NCI-H510A (cell line): ENCODE results near the gene RAB25.

Source experiments
- DNase-seq: peaks from one replicate; lab custom pipeline; 2025; lab: John Stamatoyannopoulos, UW

Gene RAB25

GRCh38 chr1:156079762-156080161 lies 18.8 kb downstream of the RAB25 start:
- DNase-seq = no peak

DNA sequence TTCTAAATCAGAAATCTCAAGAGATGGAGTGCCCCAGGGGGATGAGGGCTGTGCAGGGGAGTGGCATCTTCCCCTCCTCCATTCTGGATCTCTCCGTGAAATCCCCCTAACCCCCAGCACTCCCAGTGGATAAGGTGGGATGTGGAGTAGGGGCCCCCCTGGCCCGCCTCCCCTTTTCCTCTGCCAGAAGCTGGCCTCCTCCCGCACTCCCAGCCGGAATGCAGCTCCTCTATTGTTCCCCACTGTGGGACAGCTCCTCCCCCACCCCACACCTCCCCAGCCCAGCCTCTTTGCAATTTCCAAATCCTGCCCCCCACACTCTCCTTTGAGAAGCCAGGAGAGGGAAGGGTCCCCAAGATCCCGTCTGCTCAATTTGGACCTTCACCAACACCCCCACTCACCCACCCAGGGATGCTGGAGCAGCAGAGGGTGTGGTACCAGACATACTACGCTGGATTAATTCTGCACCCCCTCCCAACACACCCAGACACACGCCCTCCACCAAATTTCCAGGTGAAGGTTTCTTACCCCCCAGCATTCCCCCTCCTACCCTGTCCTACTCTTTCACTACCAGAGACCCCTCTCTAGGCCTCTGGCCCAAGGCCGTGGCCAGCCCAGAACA lies 19.4 kb downstream of the RAB25 start:
- no peak for DNase-seq

- no peak for DNase-seq
These were observed 19.9 kb downstream of the RAB25 start for GRCh38 chr1:156080863-156081179.

- no peak for DNase-seq
These were observed 20.4 kb downstream of the RAB25 start for GRCh38 chr1:156081180-156081916.

- no peak for DNase-seq
These were observed 21.0 kb downstream of the RAB25 start for GRCh38 chr1:156081917-156082308.

- DNase-seq = peak; percentile 79
These were observed 21.5 kb downstream of the RAB25 start, which contains the start of gene MEX3A for GRCh38 chr1:156082309-156083091. Gene MEX3A, minus strand, starts transcription at chr1:156082465. Its CDS starts 467 bp downstream, at chr1:156081998.

GRCh38 chr1:156083800-156084790 lies 23.1 kb downstream of the RAB25 start:
- no peak for DNase-seq

DNA sequence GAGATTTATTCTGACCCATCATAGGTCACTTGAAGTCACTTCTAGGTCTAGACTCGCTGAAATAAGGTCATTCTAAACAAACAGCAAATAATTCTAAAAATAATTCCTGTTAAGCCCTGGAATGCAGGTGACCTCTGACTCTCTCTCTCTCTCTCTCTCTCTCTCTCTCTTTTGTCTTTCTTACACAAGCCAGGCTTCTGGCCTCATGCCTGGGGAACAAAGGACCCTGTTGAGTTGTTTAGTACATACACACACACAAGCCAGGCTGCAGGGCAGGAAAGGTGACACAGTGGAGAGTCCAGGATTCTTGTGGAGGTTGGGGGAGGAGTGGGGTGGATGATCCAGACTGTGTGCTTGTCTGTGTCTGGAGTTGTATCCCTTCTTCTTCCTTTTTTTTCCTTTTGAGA lies 25.3 kb downstream of the RAB25 start:
- DNase-seq = no peak

DNA sequence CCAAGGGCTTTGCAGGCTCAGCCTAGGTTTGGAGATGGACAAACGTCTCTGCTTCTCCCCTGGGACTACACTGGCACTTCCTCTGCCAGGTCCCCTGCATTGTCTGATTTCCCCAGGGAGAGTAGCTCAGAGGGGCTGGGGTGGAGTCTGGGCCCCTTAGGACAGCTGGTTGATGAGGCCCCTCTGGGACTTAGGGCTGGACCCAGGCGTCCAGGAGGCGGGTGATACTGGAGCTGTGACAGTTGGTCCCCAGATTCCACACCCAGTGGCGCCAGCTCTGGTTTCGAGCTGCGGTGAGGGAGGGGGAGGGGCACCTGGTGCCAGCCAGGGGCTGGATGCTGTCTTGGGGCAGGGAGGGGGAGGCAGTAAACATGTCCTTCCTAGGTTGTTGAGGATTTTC lies 28.7 kb downstream of the RAB25 start:
- DNase-seq = no peak

DNA sequence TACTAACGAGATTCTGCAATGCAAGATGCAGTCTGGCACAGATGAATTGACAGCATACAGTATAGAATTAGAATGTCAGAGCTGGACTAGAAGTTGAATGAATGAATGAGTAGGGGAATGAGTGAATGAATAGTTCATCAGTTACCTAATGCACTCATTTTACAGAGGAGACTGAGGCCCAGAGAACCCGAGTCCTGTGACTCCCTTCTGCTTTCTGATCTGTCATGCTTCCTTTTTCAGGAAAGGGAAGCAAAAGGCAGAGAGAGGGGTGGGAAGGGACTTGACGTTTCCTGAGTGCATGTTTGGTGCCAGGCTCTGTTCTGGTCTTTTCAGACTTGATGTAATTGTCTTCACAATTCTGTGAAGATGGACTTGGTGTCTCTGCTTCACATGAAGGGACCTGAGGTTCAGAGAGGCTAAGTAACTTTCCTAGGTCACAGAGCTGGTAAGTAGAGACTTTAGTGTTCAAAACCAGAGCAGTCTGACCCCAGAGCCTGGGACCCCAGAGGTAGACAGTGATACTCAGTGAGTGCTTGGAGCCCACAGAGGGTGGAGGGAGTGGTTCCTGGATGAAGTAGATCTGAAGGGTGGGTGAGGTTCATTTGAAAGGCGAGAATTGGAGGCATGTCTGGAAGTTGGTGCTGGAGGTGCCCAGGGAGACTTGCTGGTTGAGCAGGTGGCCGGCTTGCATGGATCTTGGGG lies 29.3 kb downstream of the RAB25 start:
- DNase-seq = no peak

GRCh38 chr1:156090840-156091188 lies 29.9 kb downstream of the RAB25 start:
- peak; percentile 88 for DNase-seq

DNA sequence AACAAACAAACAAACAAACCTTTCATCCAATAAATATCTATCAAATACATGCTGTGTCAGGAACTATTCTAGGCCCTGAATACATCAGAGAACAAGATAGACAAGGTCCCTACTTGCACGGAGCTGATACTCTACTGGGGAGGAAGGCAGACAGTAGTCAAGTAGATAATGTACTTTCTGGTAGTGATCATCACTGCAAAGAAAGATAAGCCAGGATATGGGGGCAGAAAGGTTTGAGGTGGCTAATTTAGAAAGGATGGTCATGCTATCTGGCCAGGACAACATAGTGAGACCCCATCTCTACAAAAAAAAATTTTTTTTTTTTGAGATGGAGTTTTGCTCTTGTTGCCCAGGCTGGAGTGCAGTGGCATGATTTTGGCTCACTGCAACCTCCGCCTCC lies 30.6 kb downstream of the RAB25 start:
- no peak for DNase-seq

GRCh38 chr1:156095906-156096508 lies 35.0 kb downstream of the RAB25 start:
- DNase-seq = no peak

- DNase-seq = peak; percentile 67
These were observed 35.9 kb downstream of the RAB25 start for GRCh38 chr1:156096640-156097391.

DNA sequence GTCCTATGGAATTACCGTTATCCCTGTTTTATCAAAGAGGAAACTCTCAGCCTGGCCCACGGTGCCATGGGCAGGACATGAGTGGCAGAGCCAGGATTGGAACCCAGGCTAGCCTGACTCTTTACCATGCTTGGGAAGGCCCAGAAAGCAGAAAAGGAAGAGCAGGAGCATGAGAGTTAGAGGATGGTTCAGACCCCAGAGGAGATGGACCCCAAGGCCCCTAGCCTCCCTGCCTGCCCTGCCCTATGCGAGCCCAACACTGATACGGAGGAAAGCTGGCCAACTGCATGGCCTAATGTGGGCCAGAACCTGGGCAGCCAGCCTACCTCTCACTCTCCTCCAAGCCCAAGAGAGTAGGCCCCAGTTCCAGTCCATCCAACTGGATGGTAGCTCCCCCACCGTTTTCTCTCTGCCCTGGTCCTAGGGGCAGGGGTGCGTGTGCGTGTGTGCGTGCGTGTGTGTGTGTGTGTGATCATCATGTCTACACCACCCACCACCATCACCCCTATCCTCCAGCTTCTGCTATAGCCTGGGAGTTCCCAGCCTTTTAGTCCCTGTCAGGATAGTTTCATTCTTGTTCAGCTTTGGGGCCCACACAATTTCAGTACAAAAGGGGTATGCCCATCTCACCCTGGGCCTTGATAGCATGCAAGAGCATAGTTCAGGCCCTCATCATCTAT lies 36.7 kb downstream of the RAB25 start:
- no peak for DNase-seq

DNA sequence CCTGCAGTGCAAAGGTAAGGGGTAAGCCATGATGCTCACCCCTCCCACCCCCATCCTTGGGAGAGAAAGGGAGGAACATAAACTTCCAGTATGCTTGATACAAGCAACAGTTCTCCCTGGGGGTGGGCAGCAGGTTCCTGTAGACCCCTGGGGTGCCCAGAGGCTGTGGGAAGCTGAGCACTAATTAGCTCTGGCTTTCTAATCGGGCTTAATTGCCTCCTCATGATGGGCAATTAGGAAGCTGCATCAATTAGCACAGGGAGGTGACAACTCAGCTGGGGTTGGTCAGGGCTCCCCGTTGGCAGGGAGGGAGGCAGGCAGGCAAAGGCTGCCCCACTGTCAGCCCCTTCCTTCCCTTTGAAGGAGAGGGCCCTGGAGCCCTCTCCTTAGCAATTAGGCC lies 37.8 kb downstream of the RAB25 start:
- no peak for DNase-seq

GRCh38 chr1:156099282-156099681 lies 38.3 kb downstream of the RAB25 start:
- DNase-seq = no peak

DNA sequence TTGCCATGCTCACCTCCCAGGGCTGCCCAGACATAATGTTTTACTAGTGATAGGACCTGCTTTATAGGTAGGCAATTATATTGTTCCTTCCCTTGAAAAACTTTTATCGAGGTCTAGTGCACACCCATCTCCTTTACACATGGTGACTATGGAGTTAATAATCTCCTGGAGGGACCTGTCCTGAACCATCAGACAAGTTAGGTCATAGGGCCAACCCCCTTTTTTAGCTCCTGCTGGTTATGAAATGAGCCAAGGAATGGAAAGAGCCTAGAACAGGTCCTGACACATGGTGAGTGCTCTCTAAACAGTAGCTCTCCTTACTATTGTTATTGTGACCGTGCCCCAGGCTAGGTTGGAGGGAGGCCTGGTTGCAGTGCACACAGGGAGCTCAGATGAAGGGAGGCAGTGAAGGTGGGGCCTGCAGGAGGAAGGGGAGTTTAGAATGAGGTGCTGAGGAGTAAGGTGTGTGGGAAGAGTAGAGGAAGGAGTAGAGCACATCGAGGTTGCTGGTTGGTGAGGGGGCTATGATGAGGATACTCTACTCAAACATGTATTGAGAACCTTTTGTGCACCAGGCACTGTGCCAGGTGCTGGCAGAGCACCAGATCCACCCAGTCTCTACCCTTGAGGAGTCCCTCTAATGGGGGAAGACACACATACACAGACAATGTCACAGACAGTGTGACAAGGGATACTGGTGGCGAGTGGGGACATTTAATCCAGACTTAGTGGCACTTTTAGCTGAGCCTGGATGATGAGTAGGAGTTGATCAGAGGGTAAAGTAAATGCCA lies 39.4 kb downstream of the RAB25 start:
- no peak for DNase-seq

- DNase-seq = no peak
These were observed 40.9 kb downstream of the RAB25 start for GRCh38 chr1:156101880-156102279.
